NCI-H146 treated with DMSO at 0.1 percent for 48 hours (cell line): ENCODE results near the gene GRHL3.

Experiments used
- DNase-seq: peaks from one replicate; lab custom pipeline; 2025; ENCODE audit not compliant: unreplicated experiment; lab: John Stamatoyannopoulos, UW

The GRHL3 gene

GRCh38 chr1:24317081-24317480 is 2.1 kb upstream of the GRHL3 start:
- DNase-seq = no peak

- DNase-seq = no peak
Measured at GRCh38 chr1:24317956-24318614, 1.1 kb upstream of the GRHL3 start.

- no peak for DNase-seq
Measured at GRCh38 chr1:24318615-24319311, 394 bp upstream of the GRHL3 start.

- no peak for DNase-seq
Measured at GRCh38 chr1:24319962-24320361, 805 bp downstream of the GRHL3 start.

GRCh38 chr1:24321126-24321525 is 2.0 kb downstream of the GRHL3 start:
- DNase-seq = no peak

GRCh38 chr1:24321697-24322469 is 2.7 kb downstream of the GRHL3 start:
- no peak for DNase-seq

- no peak for DNase-seq
Measured at GRCh38 chr1:24322470-24323177, 3.5 kb downstream of the GRHL3 start.

- DNase-seq = no peak
Measured at GRCh38 chr1:24323281-24323680, 4.1 kb downstream of the GRHL3 start.

GRCh38 chr1:24324903-24325302 is 5.7 kb downstream of the GRHL3 start:
- DNase-seq = no peak

GRCh38 chr1:24325587-24326449 is 6.7 kb downstream of the GRHL3 start:
- DNase-seq = no peak

GRCh38 chr1:24327486-24327885 is 8.3 kb downstream of the GRHL3 start:
- DNase-seq = no peak

- DNase-seq = no peak
Measured at GRCh38 chr1:24327891-24328290, 8.7 kb downstream of the GRHL3 start.

GRCh38 chr1:24329331-24329730 is 10.2 kb downstream of the GRHL3 start:
- DNase-seq = no peak

GRCh38 chr1:24329797-24330543 is 10.8 kb downstream of the GRHL3 start:
- no peak for DNase-seq

GRCh38 chr1:24331961-24332673 is 13.0 kb downstream of the GRHL3 start:
- no peak for DNase-seq

- no peak for DNase-seq
Measured at GRCh38 chr1:24336075-24336474, 16.9 kb downstream of the GRHL3 start.

- no peak for DNase-seq
Measured at GRCh38 chr1:24337455-24337854, 18.3 kb downstream of the GRHL3 start.

GRCh38 chr1:24338447-24338846 is 19.3 kb downstream of the GRHL3 start:
- no peak for DNase-seq

- no peak for DNase-seq
Measured at GRCh38 chr1:24339996-24340395, 20.8 kb downstream of the GRHL3 start.
